22Rv1 (cell line): ENCODE results near the gene ZNF500.
"Not testable (repeated sequence)": the region's sequence is repeated elsewhere in the genome, so short reads cannot be mapped to it uniquely, and the experiment has no call there.

Source experiments
- ZFX ChIP-seq: fragments of 450-650 bp; IDR thresholded peaks from 2 replicates; pipeline ENCODE4 v1.6.1; 2017; ENCODE audit warnings: antibody characterized with exemption, borderline replicate concordance
- TF ChIP-seq, protein P1 (sequence below): fragments of 450-650 bp; IDR thresholded peaks from 2 replicates; pipeline ENCODE4 v1.5.1; 2017; ENCODE audit warnings: mild to moderate bottlenecking

DNA sequence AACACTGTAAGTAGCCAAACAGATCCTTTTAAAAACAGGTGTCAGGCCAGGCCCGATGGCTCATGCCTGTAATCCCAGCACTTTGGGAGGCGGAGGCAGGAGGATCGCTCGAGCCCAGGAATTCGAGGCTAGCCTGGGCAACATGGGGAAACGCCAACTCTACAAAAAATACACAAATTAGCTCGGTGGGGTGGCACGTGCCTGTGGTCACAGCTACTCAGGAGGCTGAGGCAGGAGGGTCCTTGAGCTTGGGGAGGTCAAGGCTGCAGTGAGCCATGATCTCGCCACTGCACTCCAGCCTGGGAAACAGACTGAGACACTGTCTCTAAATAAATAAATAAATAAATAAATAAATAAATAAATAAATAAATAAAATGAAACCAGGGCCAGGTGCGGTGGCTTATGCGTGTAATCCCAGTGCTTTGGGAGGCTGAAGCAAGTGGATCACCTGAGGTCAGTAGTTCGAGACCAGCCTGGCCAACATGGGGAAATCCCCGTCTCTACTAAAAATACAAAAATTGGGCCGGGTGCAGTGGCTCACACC lies 17.6 kb upstream of the ZNF500 start:
- TF ChIP-seq, protein P1, sequence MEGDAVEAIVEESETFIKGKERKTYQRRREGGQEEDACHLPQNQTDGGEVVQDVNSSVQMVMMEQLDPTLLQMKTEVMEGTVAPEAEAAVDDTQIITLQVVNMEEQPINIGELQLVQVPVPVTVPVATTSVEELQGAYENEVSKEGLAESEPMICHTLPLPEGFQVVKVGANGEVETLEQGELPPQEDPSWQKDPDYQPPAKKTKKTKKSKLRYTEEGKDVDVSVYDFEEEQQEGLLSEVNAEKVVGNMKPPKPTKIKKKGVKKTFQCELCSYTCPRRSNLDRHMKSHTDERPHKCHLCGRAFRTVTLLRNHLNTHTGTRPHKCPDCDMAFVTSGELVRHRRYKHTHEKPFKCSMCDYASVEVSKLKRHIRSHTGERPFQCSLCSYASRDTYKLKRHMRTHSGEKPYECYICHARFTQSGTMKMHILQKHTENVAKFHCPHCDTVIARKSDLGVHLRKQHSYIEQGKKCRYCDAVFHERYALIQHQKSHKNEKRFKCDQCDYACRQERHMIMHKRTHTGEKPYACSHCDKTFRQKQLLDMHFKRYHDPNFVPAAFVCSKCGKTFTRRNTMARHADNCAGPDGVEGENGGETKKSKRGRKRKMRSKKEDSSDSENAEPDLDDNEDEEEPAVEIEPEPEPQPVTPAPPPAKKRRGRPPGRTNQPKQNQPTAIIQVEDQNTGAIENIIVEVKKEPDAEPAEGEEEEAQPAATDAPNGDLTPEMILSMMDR, result not testable (repeated sequence)
- not testable (repeated sequence) for TF ChIP-seq ZFX
